Liver (tissue), 9 donors: Measurements from ENCODE around the gene ERP44. TPM values are rescaled to one million over a fixed set of nuclear protein-coding genes. Genes with fewer than 3 reads are reported as not detected.

Experiments
- DNase-seq: peaks from one replicate; pipeline ENCODE4 v3.0.0-alpha.2; 2017; ENCODE audit warnings: low spot score
- H3K27ac ChIP-seq, 2 donors: one replicate each; pipeline ENCODE4 v1.7.0; 2013; ENCODE audit warnings: inconsistent platforms in 2 of 2, low read length in 2 of 2, control low read depth in 1 of 2, low read depth in 1 of 2, mild to moderate bottlenecking in 1 of 2
- H3K27me3 ChIP-seq, 4 donors: one replicate each; pipeline versions ENCODE4 v1.6.1 to v1.7.0; 2013; ENCODE audit warnings: low read length in 3 of 4, inconsistent platforms in 1 of 4, mild to moderate bottlenecking in 1 of 4, moderate library complexity in 1 of 4; ENCODE audit not compliant: control insufficient read depth in 4 of 4, insufficient read depth in 4 of 4
- H3K36me3 ChIP-seq, 4 donors: one replicate each; pipeline versions ENCODE4 v1.6.1 to v1.7.0; 2013; ENCODE audit warnings: low read length in 3 of 4, mild to moderate bottlenecking in 3 of 4, low read depth in 1 of 4, moderate library complexity in 1 of 4; ENCODE audit not compliant: control insufficient read depth in 4 of 4, insufficient read depth in 3 of 4
- H3K4me1 ChIP-seq, 4 donors: one replicate each; pipeline versions ENCODE4 v1.6.1 to v1.7.0; 2013; ENCODE audit warnings: low read length in 3 of 4, mild to moderate bottlenecking in 3 of 4, moderate library complexity in 1 of 4; ENCODE audit not compliant: control insufficient read depth in 4 of 4, insufficient read depth in 4 of 4
- H3K4me3 ChIP-seq, 3 donors: one replicate each; pipeline versions ENCODE4 v1.6.1 to v1.7.0; 2013; ENCODE audit warnings: low read length in 3 of 3, control low read depth in 1 of 3, low read depth in 1 of 3, mild to moderate bottlenecking in 1 of 3
- H3K9ac ChIP-seq, 2 donors: one replicate each; pipeline ENCODE4 v1.7.0; 2013; ENCODE audit warnings: low read length in 2 of 2, mild to moderate bottlenecking in 2 of 2, moderate library complexity in 2 of 2, control low read depth in 1 of 2, low read depth in 1 of 2
- H3K9me3 ChIP-seq, 4 donors: one replicate each; pipeline versions ENCODE4 v1.6.1 to v1.7.0; 2013; ENCODE audit warnings: low read length in 3 of 4; ENCODE audit not compliant: control insufficient read depth in 4 of 4
- CTCF ChIP-seq: fragments of 150-350 bp; IDR thresholded peaks from 2 replicates; pipeline ENCODE4 v1.5.1; 2017; ENCODE audit warnings: improper control_type of control experiment, low read depth, low read length; ENCODE audit not compliant: missing input control
- EGR1 ChIP-seq, 2 donors: IDR thresholded peaks; 2 replicates each; pipeline ENCODE4 v1.6.1; 2016 to 2018; ENCODE audit warnings: antibody characterized with exemption in 2 of 2, low read depth in 2 of 2
- FOXA1 ChIP-seq: IDR thresholded peaks from 2 replicates; pipeline ENCODE4 v1.6.1; 2016; ENCODE audit warnings: antibody characterized with exemption
- FOXA2 ChIP-seq: IDR thresholded peaks from 2 replicates; pipeline ENCODE4 v1.6.1; 2016; ENCODE audit warnings: antibody characterized with exemption
- GABPA ChIP-seq, 2 donors: IDR thresholded peaks in 1 of 2; conservative IDR thresholded peaks in 1 of 2; 2 replicates each; pipeline ENCODE4 v1.6.1; 2016; ENCODE audit warnings: antibody characterized with exemption in 2 of 2, mild to moderate bottlenecking in 1 of 2, moderate library complexity in 1 of 2
- HNF4A ChIP-seq, 2 donors: conservative IDR thresholded peaks; 2 replicates each; pipeline ENCODE4 v1.6.1; 2016; ENCODE audit warnings: antibody characterized with exemption in 2 of 2, mild to moderate bottlenecking in 2 of 2
- HNF4G ChIP-seq: IDR thresholded peaks from 2 replicates; pipeline ENCODE4 v1.6.1; 2016; ENCODE audit warnings: antibody characterized with exemption
- JUND ChIP-seq, 2 donors: IDR thresholded peaks; 2 replicates each; pipeline ENCODE4 v1.6.1; 2016; ENCODE audit warnings: antibody characterized with exemption in 2 of 2
- NR2F2 ChIP-seq: IDR thresholded peaks from 2 replicates; pipeline ENCODE4 v1.6.1; 2016; ENCODE audit warnings: antibody characterized with exemption
- RAD21 ChIP-seq, 2 donors: IDR thresholded peaks; 2 replicates each; pipeline ENCODE4 v1.6.1; 2016; ENCODE audit warnings: antibody characterized with exemption in 2 of 2, mild to moderate bottlenecking in 2 of 2
- RXRA ChIP-seq, 2 donors: IDR thresholded peaks; 2 replicates each; pipeline ENCODE4 v1.6.1; 2017 to 2018; ENCODE audit warnings: antibody characterized with exemption in 2 of 2, mild to moderate bottlenecking in 1 of 2
- SP1 ChIP-seq: IDR thresholded peaks from 2 replicates; pipeline ENCODE4 v1.6.1; 2018; ENCODE audit warnings: antibody characterized with exemption, mild to moderate bottlenecking
- TAF1 ChIP-seq: conservative IDR thresholded peaks from 2 replicates; pipeline ENCODE4 v1.6.1; 2016; ENCODE audit warnings: antibody characterized with exemption, mild to moderate bottlenecking
- YY1 ChIP-seq: IDR thresholded peaks from 2 replicates; pipeline ENCODE4 v1.6.1; 2016; ENCODE audit warnings: antibody characterized with exemption, mild to moderate bottlenecking
- WGBS: extraction: QIAGEN DNeasy Blood & Tissue Kit; methylation state at CpG from one replicate; pipeline ENCODE4 v1.1.7; 2013; 5-methylcytosine and 5-hydroxymethylcytosine counted together
- polyA plus RNA-seq, 2 donors: library from polyadenylated mRNA; stranded (reverse) in 1 of 2; unstranded in 1 of 2; fragments of 200-250 nt in 1 of 2; fragments of >200 nt in 1 of 2; fragmentation: Nextera tagmentation in 1 of 2; extraction: Ambion mirVana in 1 of 2; gene quantifications; one replicate each; pipeline versions ENCODE4 v1.2.1 to v1.2.3, GENCODE V29; 2013 to 2015
- total RNA-seq, 2 donors: library from RNA; depleted of rRNA; stranded (reverse); fragments of >200 nt; gene quantifications; one replicate each; pipeline ENCODE4 v1.2.3, GENCODE V29; 2014
- TF ChIP-seq, protein P1 (sequence below): IDR thresholded peaks from 2 replicates; pipeline ENCODE4 v1.6.1; 2016; ENCODE audit warnings: antibody characterized with exemption, mild to moderate bottlenecking
- TF ChIP-seq, protein P2 (sequence below): IDR thresholded peaks from 2 replicates; pipeline ENCODE4 v1.6.1; 2016; ENCODE audit warnings: antibody characterized with exemption
- donor health status: healthy.
- donor health status: healthy.
- donor health status: healthy.
- donor health status: healthy.
- donor health status: healthy.

ERP44 gene
- total and polyA plus RNA-seq, 4 donors: 13.0 to 26.8 (median 19.3) TPM

DNA sequence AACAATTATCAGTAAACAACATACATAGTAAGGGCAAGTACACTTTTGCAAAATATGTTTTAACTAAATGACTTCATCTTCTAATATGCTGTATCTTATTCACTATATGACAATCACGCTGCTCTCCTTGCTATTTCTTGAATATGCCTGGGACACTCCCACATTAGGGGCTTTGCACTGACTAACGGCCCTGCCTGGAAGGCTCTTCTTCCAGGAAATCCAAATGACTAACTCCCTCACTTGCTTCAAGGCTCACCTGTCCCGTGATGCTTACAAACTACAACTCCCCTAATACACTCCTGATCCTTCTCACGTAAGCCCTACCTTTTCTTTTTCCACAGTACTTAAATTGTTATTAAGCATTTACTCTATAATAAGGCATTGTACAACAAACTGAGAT is 10.6 kb downstream of the ERP44 start:
- TF ChIP-seq HNF4A (conservative IDR thresholded peaks at IDR 0.05) (no peak), EGR1 (IDR thresholded peaks at IDR 0.05; ENCODE audit: low read depth in 2 of 2) (no peak), SP1 (no peak), FOXA2 (no peak), JUND (IDR thresholded peaks at IDR 0.05) (no peak)
- peaks cover 0 to 6% (median 3%) of the 10 kb centered on the region in 4 donors for H3K4me1 ChIP-seq
- no peaks in the 10 kb centered on the region for H3K9me3 ChIP-seq
- no peak overlapping the region for H3K9ac ChIP-seq
- no peak overlapping the region for H3K4me3 ChIP-seq
- DNase-seq: no peak
- H3K36me3 ChIP-seq: no peaks in the 10 kb centered on the region
- no peak overlapping the region for H3K27ac ChIP-seq
- H3K27me3 ChIP-seq: no peaks in the 10 kb centered on the region
- 78% methylated on average over 4 of the region's 4 CpGs for WGBS

GRCh38 chr9:100087218-100087617 is 11.6 kb downstream of the ERP44 start:
- H3K9me3 ChIP-seq: no peaks in the 10 kb centered on the region
- H3K9ac ChIP-seq: no peak overlapping the region
- no peaks in the 10 kb centered on the region for H3K27me3 ChIP-seq
- TF ChIP-seq HNF4G (no peak), YY1 (no peak), RAD21 (IDR thresholded peaks at IDR 0.05) (no peak), FOXA1 (no peak), SP1 (no peak), GABPA (IDR thresholded peaks at IDR 0.05 in 1 of 2, conservative IDR thresholded peaks at IDR 0.05 in 1 of 2) (no peak), FOXA2 (no peak), EGR1 (IDR thresholded peaks at IDR 0.05; ENCODE audit: low read depth in 2 of 2) (no peak)
- TF ChIP-seq, protein P1, sequence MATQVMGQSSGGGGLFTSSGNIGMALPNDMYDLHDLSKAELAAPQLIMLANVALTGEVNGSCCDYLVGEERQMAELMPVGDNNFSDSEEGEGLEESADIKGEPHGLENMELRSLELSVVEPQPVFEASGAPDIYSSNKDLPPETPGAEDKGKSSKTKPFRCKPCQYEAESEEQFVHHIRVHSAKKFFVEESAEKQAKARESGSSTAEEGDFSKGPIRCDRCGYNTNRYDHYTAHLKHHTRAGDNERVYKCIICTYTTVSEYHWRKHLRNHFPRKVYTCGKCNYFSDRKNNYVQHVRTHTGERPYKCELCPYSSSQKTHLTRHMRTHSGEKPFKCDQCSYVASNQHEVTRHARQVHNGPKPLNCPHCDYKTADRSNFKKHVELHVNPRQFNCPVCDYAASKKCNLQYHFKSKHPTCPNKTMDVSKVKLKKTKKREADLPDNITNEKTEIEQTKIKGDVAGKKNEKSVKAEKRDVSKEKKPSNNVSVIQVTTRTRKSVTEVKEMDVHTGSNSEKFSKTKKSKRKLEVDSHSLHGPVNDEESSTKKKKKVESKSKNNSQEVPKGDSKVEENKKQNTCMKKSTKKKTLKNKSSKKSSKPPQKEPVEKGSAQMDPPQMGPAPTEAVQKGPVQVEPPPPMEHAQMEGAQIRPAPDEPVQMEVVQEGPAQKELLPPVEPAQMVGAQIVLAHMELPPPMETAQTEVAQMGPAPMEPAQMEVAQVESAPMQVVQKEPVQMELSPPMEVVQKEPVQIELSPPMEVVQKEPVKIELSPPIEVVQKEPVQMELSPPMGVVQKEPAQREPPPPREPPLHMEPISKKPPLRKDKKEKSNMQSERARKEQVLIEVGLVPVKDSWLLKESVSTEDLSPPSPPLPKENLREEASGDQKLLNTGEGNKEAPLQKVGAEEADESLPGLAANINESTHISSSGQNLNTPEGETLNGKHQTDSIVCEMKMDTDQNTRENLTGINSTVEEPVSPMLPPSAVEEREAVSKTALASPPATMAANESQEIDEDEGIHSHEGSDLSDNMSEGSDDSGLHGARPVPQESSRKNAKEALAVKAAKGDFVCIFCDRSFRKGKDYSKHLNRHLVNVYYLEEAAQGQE: no peak
- DNase-seq: no peak
- H3K27ac ChIP-seq: no peak overlapping the region
- WGBS: 51% methylated on average over 1 of the region's 1 CpG
- peaks cover 0 to 5% (median 1%) of the 10 kb centered on the region in 4 donors for H3K4me1 ChIP-seq
- H3K36me3 ChIP-seq: no peaks in the 10 kb centered on the region
- no peak overlapping the region for H3K4me3 ChIP-seq

- H3K27me3 ChIP-seq: no peaks in the 10 kb centered on the region
- TF ChIP-seq TAF1 (no peak), GABPA (IDR thresholded peaks at IDR 0.05 in 1 of 2, conservative IDR thresholded peaks at IDR 0.05 in 1 of 2) (no peak), RXRA (IDR thresholded peaks at IDR 0.05) (no peak), HNF4G (no peak), HNF4A (conservative IDR thresholded peaks at IDR 0.05) (no peak), NR2F2 (no peak), CTCF (no peak)
- TF ChIP-seq, protein P2, sequence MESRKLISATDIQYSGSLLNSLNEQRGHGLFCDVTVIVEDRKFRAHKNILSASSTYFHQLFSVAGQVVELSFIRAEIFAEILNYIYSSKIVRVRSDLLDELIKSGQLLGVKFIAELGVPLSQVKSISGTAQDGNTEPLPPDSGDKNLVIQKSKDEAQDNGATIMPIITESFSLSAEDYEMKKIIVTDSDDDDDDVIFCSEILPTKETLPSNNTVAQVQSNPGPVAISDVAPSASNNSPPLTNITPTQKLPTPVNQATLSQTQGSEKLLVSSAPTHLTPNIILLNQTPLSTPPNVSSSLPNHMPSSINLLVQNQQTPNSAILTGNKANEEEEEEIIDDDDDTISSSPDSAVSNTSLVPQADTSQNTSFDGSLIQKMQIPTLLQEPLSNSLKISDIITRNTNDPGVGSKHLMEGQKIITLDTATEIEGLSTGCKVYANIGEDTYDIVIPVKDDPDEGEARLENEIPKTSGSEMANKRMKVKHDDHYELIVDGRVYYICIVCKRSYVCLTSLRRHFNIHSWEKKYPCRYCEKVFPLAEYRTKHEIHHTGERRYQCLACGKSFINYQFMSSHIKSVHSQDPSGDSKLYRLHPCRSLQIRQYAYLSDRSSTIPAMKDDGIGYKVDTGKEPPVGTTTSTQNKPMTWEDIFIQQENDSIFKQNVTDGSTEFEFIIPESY: no peak
- peak overlapping the region in 1 of 2 donors; percentile 37 for H3K9ac ChIP-seq
- no peaks in the 10 kb centered on the region for H3K36me3 ChIP-seq
- DNase-seq: no peak
- H3K9me3 ChIP-seq: no peaks in the 10 kb centered on the region
- H3K4me1 ChIP-seq: peaks cover 0 to 5% (median under 1%) of the 10 kb centered on the region in 4 donors
- 95% methylated on average over 3 of the region's 3 CpGs for WGBS
- no peak overlapping the region for H3K27ac ChIP-seq
- H3K4me3 ChIP-seq: no peak overlapping the region
Observed at GRCh38 chr9:100086097-100086635, 12.6 kb downstream of the ERP44 start.
